MG63 (cell line): ENCODE measurements around the gene NLRP9. TPM values are rescaled to one million over a fixed set of nuclear protein-coding genes. Genes with fewer than 3 reads are reported as not detected.
"Not testable (repeated sequence)": the region's sequence is repeated elsewhere in the genome, so short reads cannot be mapped to it uniquely, and the experiment has no call there.

ENCODE experiments used
- DNase-seq: peaks from one replicate; pipeline ENCODE4 v3.0.0-alpha.2; 2020
- H3K27me3 ChIP-seq: fragments of 250-450 bp; sonication (Bioruptor Pico); 2 replicates; pipeline ENCODE4 v1.5.1; 2020; ENCODE audit warnings: mild to moderate bottlenecking, moderate library complexity
- H3K36me3 ChIP-seq: fragments of 250-450 bp; sonication (Bioruptor Pico); 2 replicates; pipeline ENCODE4 v1.5.1; 2020; ENCODE audit warnings: mild to moderate bottlenecking, moderate library complexity
- H3K4me3 ChIP-seq: fragments of 250-450 bp; sonication (Bioruptor Pico); 2 replicates; pipeline ENCODE4 v1.5.1; 2020; ENCODE audit warnings: mild to moderate bottlenecking, moderate library complexity
- H3K9me3 ChIP-seq: fragments of 250-450 bp; sonication (Bioruptor Pico); 2 replicates; pipeline ENCODE4 v1.5.1; 2020; ENCODE audit warnings: mild to moderate bottlenecking, moderate library complexity
- total RNA-seq: library from RNA; depleted of rRNA; stranded (reverse); fragments of >200 nt; shearing (Covaris generic); gene quantifications from 2 replicates; pipeline ENCODE4 v1.2.3, GENCODE V29; 2014; ENCODE audit warnings: low replicate concordance; rRNA removed

The NLRP9 gene
- total RNA-seq, result not detected in 2 replicates

GRCh38 chr19:55738302-55738701, at the start of gene NLRP9:
Gene NLRP9 (minus strand): TSS chr19:55738402. CDS start chr19:55738374, 28 bp downstream.
- Histone ChIP-seq H3K9me3 (no peaks in the 10 kb centered on the region), H3K27me3 (peaks cover 8% of the 10 kb centered on the region), H3K4me3 (no peak within 1 kb of the TSS), H3K36me3 (no peaks in the 10 kb centered on the region)
- DNase-seq, result no peak

GRCh38 chr19:55781112-55781511, 42.9 kb upstream of the NLRP9 start:
- H3K9me3 ChIP-seq, result no peaks in the 10 kb centered on the region
- no peaks in the 10 kb centered on the region for H3K36me3 ChIP-seq
- no peak overlapping the region for H3K4me3 ChIP-seq
- no peak for DNase-seq
- H3K27me3 ChIP-seq, result peaks cover 28% of the 10 kb centered on the region

- no peak overlapping the region for H3K4me3 ChIP-seq
- H3K9me3 ChIP-seq, result no peaks in the 10 kb centered on the region
- no peaks in the 10 kb centered on the region for H3K36me3 ChIP-seq
- no peak for DNase-seq
- H3K27me3 ChIP-seq, result peaks cover 22% of the 10 kb centered on the region
Observed at GRCh38 chr19:55778331-55778730, 40.1 kb upstream of the NLRP9 start.

GRCh38 chr19:55777528-55777927, 39.3 kb upstream of the NLRP9 start:
- H3K27me3 ChIP-seq, result peaks cover 18% of the 10 kb centered on the region
- H3K9me3 ChIP-seq, result no peaks in the 10 kb centered on the region
- no peak for DNase-seq
- no peak overlapping the region for H3K4me3 ChIP-seq
- H3K36me3 ChIP-seq, result no peaks in the 10 kb centered on the region

GRCh38 chr19:55769632-55770031, 31.4 kb upstream of the NLRP9 start:
- not testable (repeated sequence) for H3K9me3 ChIP-seq, H3K4me3 ChIP-seq, DNase-seq, H3K36me3 ChIP-seq
- H3K27me3 ChIP-seq, result peaks cover 35% of the 10 kb centered on the region

- not testable (repeated sequence) for DNase-seq, H3K36me3 ChIP-seq, H3K4me3 ChIP-seq, H3K9me3 ChIP-seq
- H3K27me3 ChIP-seq, result peaks cover 39% of the 10 kb centered on the region
Observed at GRCh38 chr19:55768818-55769217, 30.6 kb upstream of the NLRP9 start, which contains the start of gene RFPL4AL1. Gene RFPL4AL1 (plus strand): TSS chr19:55769118. CDS start chr19:55771805, 2,687 bp downstream.

GRCh38 chr19:55766466-55766865, 28.3 kb upstream of the NLRP9 start:
- no peak for DNase-seq
- Histone ChIP-seq H3K27me3 (peaks cover 38% of the 10 kb centered on the region), H3K36me3 (no peaks in the 10 kb centered on the region), H3K9me3 (peaks cover 2% of the 10 kb centered on the region; the same call in 1 of the 2 replicates), H3K4me3 (no peak overlapping the region)

- DNase-seq, H3K36me3 ChIP-seq: not testable (repeated sequence)
- peaks cover 25% of the 10 kb centered on the region for H3K27me3 ChIP-seq
Observed at GRCh38 chr19:55758797-55759196, 20.6 kb upstream of the NLRP9 start, which contains the start of gene RFPL4A. Gene RFPL4A (plus strand): TSS chr19:55759097. CDS start chr19:55761801, 2,704 bp downstream.

GRCh38 chr19:55756808-55757207, 18.6 kb upstream of the NLRP9 start:
- H3K27me3 ChIP-seq, result peaks cover 26% of the 10 kb centered on the region
- H3K4me3 ChIP-seq, H3K36me3 ChIP-seq, H3K9me3 ChIP-seq, DNase-seq: not testable (repeated sequence)

More at GRCh38 chr19:55758797-55759196, 20.6 kb upstream of the NLRP9 start, which contains the start of gene RFPL4A:
- H3K9me3 ChIP-seq, H3K4me3 ChIP-seq: not testable (repeated sequence)

- no peak for DNase-seq
- Histone ChIP-seq H3K36me3 (no peaks in the 10 kb centered on the region), H3K27me3 (peaks cover 24% of the 10 kb centered on the region), H3K4me3 (no peak overlapping the region), H3K9me3 (no peaks in the 10 kb centered on the region)
Observed at GRCh38 chr19:55753401-55753800, 15.2 kb upstream of the NLRP9 start.

GRCh38 chr19:55750715-55751114, 12.5 kb upstream of the NLRP9 start:
- Histone ChIP-seq H3K4me3 (no peak overlapping the region), H3K36me3 (no peaks in the 10 kb centered on the region), H3K27me3 (peaks cover 23% of the 10 kb centered on the region), H3K9me3 (no peaks in the 10 kb centered on the region)
- no peak for DNase-seq

GRCh38 chr19:55730378-55730777, 7.8 kb downstream of the NLRP9 start:
- H3K36me3 ChIP-seq, H3K4me3 ChIP-seq, DNase-seq, H3K9me3 ChIP-seq: not testable (repeated sequence)
- H3K27me3 ChIP-seq, result peaks cover 11% of the 10 kb centered on the region; the same call in 1 of the 2 replicates

- Histone ChIP-seq H3K4me3 (no peak overlapping the region), H3K36me3 (no peaks in the 10 kb centered on the region), H3K9me3 (peaks cover 11% of the 10 kb centered on the region), H3K27me3 (peaks cover 32% of the 10 kb centered on the region)
- no peak for DNase-seq
Observed at GRCh38 chr19:55723491-55723890, 14.7 kb downstream of the NLRP9 start.

GRCh38 chr19:55720801-55721200, 17.4 kb downstream of the NLRP9 start:
- DNase-seq, result no peak
- H3K9me3 ChIP-seq, result peaks cover 11% of the 10 kb centered on the region
- H3K4me3 ChIP-seq, result no peak overlapping the region
- peaks cover 42% of the 10 kb centered on the region for H3K27me3 ChIP-seq
- no peaks in the 10 kb centered on the region for H3K36me3 ChIP-seq

GRCh38 chr19:55720214-55720746, 17.9 kb downstream of the NLRP9 start:
- no peaks in the 10 kb centered on the region for H3K36me3 ChIP-seq
- peaks cover 11% of the 10 kb centered on the region for H3K9me3 ChIP-seq
- H3K4me3 ChIP-seq, result no peak overlapping the region
- peaks cover 46% of the 10 kb centered on the region for H3K27me3 ChIP-seq
- no peak for DNase-seq

GRCh38 chr19:55717879-55718711, 20.1 kb downstream of the NLRP9 start:
- Histone ChIP-seq H3K27me3 (peaks cover 54% of the 10 kb centered on the region), H3K9me3 (peaks cover 11% of the 10 kb centered on the region)
- not testable (repeated sequence) for H3K36me3 ChIP-seq, H3K4me3 ChIP-seq, DNase-seq

- Histone ChIP-seq H3K27me3 (peaks cover 54% of the 10 kb centered on the region), H3K36me3 (no peaks in the 10 kb centered on the region), H3K9me3 (peaks cover 11% of the 10 kb centered on the region), H3K4me3 (no peak overlapping the region)
- DNase-seq, result no peak
Observed at GRCh38 chr19:55717251-55717650, 21.0 kb downstream of the NLRP9 start.
